Esophagus squamous epithelium (tissue), 4 donors: ENCODE results near the gene PRMT7.

Source experiments
- POLR2A ChIP-seq, 4 donors: fragments of 450-650 bp; IDR thresholded peaks; one replicate each; pipeline ENCODE4 v1.6.1; 2017; ENCODE audit warnings: antibody characterized with exemption in 4 of 4, mild to moderate bottlenecking in 4 of 4, moderate library complexity in 3 of 4
- TF ChIP-seq, protein P1 (sequence below), 6 experiments: fragments of 450-650 bp in 4 of 6; fragments of 200-600 bp in 2 of 6; sonication (generic) in 2 of 6; IDR thresholded peaks; one replicate each; pipeline ENCODE4 v1.5.1; 2016 to 2019; ENCODE audit warnings: antibody characterized with exemption in 6 of 6, mild to moderate bottlenecking in 4 of 6, moderate library complexity in 4 of 6

GRCh38 chr16:68276223-68276622, 34.6 kb upstream of the PRMT7 start:
- TF ChIP-seq, protein P1, sequence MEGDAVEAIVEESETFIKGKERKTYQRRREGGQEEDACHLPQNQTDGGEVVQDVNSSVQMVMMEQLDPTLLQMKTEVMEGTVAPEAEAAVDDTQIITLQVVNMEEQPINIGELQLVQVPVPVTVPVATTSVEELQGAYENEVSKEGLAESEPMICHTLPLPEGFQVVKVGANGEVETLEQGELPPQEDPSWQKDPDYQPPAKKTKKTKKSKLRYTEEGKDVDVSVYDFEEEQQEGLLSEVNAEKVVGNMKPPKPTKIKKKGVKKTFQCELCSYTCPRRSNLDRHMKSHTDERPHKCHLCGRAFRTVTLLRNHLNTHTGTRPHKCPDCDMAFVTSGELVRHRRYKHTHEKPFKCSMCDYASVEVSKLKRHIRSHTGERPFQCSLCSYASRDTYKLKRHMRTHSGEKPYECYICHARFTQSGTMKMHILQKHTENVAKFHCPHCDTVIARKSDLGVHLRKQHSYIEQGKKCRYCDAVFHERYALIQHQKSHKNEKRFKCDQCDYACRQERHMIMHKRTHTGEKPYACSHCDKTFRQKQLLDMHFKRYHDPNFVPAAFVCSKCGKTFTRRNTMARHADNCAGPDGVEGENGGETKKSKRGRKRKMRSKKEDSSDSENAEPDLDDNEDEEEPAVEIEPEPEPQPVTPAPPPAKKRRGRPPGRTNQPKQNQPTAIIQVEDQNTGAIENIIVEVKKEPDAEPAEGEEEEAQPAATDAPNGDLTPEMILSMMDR (IDR thresholded peaks at IDR 0.05), result no peak
- TF ChIP-seq POLR2A (IDR thresholded peaks at IDR 0.05), result no peak
